Measurements from ENCODE around the gene FAM20A. TPM values are rescaled to one million over a fixed set of nuclear protein-coding genes. Genes with fewer than 3 reads are reported as not detected.

The FAM20A gene
- total and polyA plus RNA-seq, 2 of the 8 experiments (the other 6 are each of a cell fraction or from before 2014, with no cell fraction given): 3.6 to 11.9 TPM

- H3K4me1 ChIP-seq (replicated peaks in 1 of 4; ENCODE audit: control insufficient read depth in 3 of 4, insufficient read depth in 4 of 4, low read length in 3 of 4): no peaks in the 10 kb centered on the region
- H2BK20ac ChIP-seq (ENCODE audit: low read length): no peak overlapping the region
- H2BK15ac ChIP-seq (ENCODE audit: low read length): no peak overlapping the region
- TF ChIP-seq E2F6 (IDR thresholded peaks at IDR 0.05): no peak
- no peak for TF ChIP-seq EZH2 (IDR thresholded peaks at IDR 0.05; ENCODE audit: low read depth, low read length, severe bottlenecking)
- TF ChIP-seq TAF1 (IDR thresholded peaks at IDR 0.05; ENCODE audit: low read depth, low read length): no peak
- no peak for TF ChIP-seq POLR2A (IDR thresholded peaks at IDR 0.05; ENCODE audit: control extremely low read depth in 1 of 2, low read depth in 2 of 2, low read length in 2 of 2)
- H4K20me1 ChIP-seq (replicated peaks in 1 of 2; ENCODE audit: control insufficient read depth in 1 of 2, insufficient read depth in 2 of 2, low read length in 2 of 2): no peaks in the 10 kb centered on the region
- H2BK12ac ChIP-seq (ENCODE audit: low read depth, low read length): no peak overlapping the region
- no peaks in the 10 kb centered on the region for H3K23me2 ChIP-seq (ENCODE audit: low read depth, low read length)
- H3K4ac ChIP-seq (replicated peaks; ENCODE audit: insufficient read length, low read depth, low read length): no peak overlapping the region
- no peaks in the 10 kb centered on the region for H3K79me2 ChIP-seq (ENCODE audit: control insufficient read depth in 1 of 2, insufficient read depth in 2 of 2, low read length in 2 of 2)
- H3K79me1 ChIP-seq (ENCODE audit: low read depth, low read length): no peaks in the 10 kb centered on the region
- 82% methylated on average over 4 of the region's 4 CpGs; no CpG with 5 or more reads in 1 of the 2 experiments for WGBS, 2 experiments (ENCODE audit: extremely low coverage in 1 of 2, insufficient coverage in 1 of 2, insufficient read length in 1 of 2, insufficient replicate concordance in 2 of 2, low coverage in 1 of 2, low lambda C conversion rate in 2 of 2, missing lambda C conversion rate in 1 of 2)
- H3K27me3 ChIP-seq (replicated peaks in 1 of 4; ENCODE audit: control insufficient read depth in 3 of 4, extremely low read depth in 1 of 4, insufficient read depth in 3 of 4, low read length in 3 of 4): no peaks in the 10 kb centered on the region
- H4K91ac ChIP-seq (replicated peaks; ENCODE audit: insufficient read length, low read length): no peak overlapping the region
- no peak overlapping the region for H3K4me3 ChIP-seq (ENCODE audit: extremely low read depth in 1 of 4, insufficient read depth in 2 of 4, low read depth in 3 of 4, low read length in 4 of 4)
- no peak overlapping the region for H3K14ac ChIP-seq (ENCODE audit: insufficient read length)
- no peak overlapping the region for H3K4me2 ChIP-seq (ENCODE audit: insufficient read depth in 1 of 2, low read depth in 2 of 2, low read length in 2 of 2)
- H3K27ac ChIP-seq (ENCODE audit: low read depth, low read length): no peak overlapping the region
- no peak overlapping the region for H2BK120ac ChIP-seq (replicated peaks; ENCODE audit: low read depth, low read length)
- FAIRE-seq (no peak), DNase-seq (ENCODE audit: low read depth in 1 of 2, low spot score in 2 of 2) (no peak)
- POLR2A ChIA-PET (ENCODE audit: partially characterized antibody): no interaction called here
- no peak overlapping the region for H2AK5ac ChIP-seq (ENCODE audit: low read depth, low read length)
- H3K9ac ChIP-seq (replicated peaks in 1 of 4; ENCODE audit: extremely low read depth in 1 of 4, low read depth in 3 of 4, low read length in 3 of 4): no peak overlapping the region
- CTCF ChIA-PET (ENCODE audit: partially characterized antibody): interaction anchor here (1.3 to 2.8 kb wide), 2 partner anchors 13 to 29 kb away, joined by 5 to 7 read pairs; no protein-coding TSS in a partner anchor
- no peaks in the 10 kb centered on the region for H3K9me3 ChIP-seq (ENCODE audit: insufficient read depth in 2 of 2, low read depth in 1 of 2, low read length in 1 of 2)
- no peak overlapping the region for H4K8ac ChIP-seq (ENCODE audit: extremely low read depth, insufficient read depth, low read length)
- no peak overlapping the region for H3K23ac ChIP-seq (ENCODE audit: insufficient read length)
- no peak overlapping the region for H2AFZ ChIP-seq (ENCODE audit: low read length)
- no peak overlapping the region for H4K5ac ChIP-seq (ENCODE audit: insufficient read length, low read depth, low read length)
- no peak overlapping the region for H3K56ac ChIP-seq (replicated peaks; ENCODE audit: insufficient read length, low read depth, low read length)
- no peaks in the 10 kb centered on the region for H3K36me3 ChIP-seq (ENCODE audit: control insufficient read depth in 2 of 4, insufficient read depth in 4 of 4, low read length in 3 of 4)
- no peak overlapping the region for H3K18ac ChIP-seq (ENCODE audit: extremely low read depth, low read length)
- no peak overlapping the region for H2BK5ac ChIP-seq (ENCODE audit: low read depth, low read length)
These were observed 38.4 kb downstream of the FAM20A start for GRCh38 chr17:68562736-68563135.
